GM21381 (cell line): ENCODE data around the gene PDLIM4.

Experiments
- ATAC-seq: cut with Tn5 transposase; IDR thresholded peaks from one replicate; pipeline ENCODE4 v1.9.1; 2021; ENCODE audit warnings: mild to moderate bottlenecking, moderate library complexity; ENCODE audit not compliant: unreplicated experiment

PDLIM4 gene, protein sequence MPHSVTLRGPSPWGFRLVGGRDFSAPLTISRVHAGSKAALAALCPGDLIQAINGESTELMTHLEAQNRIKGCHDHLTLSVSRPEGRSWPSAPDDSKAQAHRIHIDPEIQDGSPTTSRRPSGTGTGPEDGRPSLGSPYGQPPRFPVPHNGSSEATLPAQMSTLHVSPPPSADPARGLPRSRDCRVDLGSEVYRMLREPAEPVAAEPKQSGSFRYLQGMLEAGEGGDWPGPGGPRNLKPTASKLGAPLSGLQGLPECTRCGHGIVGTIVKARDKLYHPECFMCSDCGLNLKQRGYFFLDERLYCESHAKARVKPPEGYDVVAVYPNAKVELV

DNA sequence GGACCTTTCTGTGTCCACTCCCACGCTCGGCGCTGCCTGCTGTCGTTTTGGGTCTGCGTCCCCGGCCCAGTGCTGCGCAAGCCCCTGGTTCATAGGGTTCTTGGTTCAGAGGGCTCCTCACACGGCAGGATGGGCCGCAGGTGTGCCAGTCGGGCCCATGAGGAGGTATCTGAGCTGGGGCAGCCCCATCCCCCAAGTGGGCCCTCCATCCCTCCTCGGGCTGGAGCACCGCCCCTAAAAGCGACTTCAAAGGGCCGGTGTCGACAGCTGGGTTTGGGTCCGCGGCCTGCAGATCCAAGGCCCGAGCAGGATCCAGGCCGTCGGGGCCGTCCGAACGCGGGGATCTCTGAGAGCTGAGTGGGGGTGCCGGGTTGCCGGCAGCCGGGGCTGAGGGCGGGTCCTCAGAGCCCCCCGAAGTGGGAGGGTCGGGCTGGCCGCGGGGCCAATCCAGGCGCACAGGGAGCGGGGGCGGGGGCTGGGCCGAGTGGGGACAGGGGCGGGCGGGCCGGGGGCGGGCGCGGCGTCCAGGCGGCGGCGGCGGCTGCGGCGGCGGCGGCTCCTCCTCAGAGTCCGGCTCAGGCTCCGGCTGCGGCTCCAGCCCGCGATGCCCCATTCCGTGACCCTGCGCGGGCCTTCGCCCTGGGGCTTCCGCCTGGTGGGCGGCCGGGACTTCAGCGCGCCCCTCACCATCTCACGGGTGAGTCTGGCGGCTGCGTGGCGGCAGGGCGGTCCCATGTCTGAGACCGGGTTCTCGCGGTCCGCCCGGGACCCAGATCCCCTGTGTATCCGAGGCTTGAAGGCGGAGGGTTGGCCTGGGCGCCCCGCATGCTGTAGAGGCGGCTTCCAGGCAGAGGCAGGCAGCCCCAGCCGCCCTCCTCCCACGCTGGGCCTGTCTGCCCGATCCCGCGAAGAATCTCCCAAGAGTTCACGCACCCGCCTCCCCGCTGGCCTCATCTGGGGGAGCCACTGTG, at the start of gene PDLIM4:
TSS of gene PDLIM4 (plus strand) at position 566 of the 971 bp plus-strand sequence. CDS start at position 605, 39 bp downstream.
- no peak for ATAC-seq

DNA sequence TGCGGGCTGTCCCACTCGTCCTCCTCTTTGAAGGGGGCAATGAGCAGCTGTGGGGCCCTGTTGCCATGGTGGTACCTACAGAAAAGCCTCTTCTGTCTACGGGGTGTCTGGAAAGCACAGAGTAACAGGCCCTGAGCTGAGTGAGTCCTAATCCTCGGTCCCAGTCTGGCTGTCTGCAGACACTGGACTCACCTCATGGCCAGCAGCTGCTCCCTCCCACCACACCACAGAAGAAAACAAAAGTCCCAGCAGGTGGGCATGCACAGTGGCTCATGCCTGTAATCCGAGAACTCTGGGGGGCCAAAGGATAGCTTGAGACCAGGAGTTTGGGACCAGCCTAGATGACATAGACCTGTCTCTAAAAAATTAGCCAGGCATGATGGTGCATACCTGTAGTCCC, 49.7 kb upstream of the PDLIM4 start:
- no peak for ATAC-seq

DNA sequence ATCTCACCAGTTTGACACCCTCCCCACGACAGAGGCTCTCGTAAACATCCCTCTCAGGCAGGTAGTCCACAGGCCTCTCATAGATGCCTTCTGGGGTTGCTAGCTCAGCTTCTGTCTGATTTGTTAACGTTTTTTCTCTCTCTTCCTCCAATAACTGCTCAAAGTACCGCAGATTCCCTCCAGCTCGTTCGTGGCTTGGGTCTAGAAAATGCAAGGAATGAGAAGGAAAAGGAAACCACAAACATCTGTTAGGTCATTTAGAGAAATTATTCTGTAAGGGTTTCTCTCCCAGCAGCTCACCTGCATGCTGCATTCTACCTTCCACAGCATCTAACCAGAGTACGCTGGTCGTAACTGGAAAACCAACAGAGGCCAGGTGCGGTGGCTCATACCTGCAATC, 48.4 kb upstream of the PDLIM4 start:
- no peak for ATAC-seq

DNA sequence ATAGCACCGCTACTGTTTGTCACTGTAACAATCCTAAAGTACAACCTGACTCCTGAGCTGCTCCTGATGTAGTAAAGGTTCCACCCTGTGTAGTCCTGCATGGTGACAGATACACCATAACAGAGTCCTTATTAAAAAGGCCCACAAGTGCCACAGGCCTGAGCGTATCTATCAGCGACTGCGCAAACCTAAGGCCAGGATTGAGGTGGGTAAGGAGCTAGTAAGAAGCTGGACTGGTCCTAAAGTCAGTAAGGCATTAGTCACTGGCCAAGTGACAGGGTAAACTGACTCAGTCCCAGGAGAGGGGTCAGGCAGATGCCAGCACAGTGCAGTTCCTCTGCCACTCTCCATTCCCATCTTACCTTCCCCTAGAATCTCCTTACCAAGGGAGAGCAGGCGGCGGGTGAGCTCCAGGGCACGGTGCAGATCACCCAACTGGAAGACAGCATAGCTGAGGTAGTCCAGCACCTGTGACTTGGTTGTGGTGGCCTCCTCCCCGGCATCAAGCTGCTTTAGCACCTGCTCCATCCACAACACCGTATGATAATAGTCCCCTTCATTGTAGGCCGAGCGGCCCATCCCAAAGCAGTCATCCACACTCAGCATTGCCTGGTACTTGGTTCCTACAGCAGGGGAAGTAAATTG, 47.5 kb upstream of the PDLIM4 start:
- no peak for ATAC-seq

DNA sequence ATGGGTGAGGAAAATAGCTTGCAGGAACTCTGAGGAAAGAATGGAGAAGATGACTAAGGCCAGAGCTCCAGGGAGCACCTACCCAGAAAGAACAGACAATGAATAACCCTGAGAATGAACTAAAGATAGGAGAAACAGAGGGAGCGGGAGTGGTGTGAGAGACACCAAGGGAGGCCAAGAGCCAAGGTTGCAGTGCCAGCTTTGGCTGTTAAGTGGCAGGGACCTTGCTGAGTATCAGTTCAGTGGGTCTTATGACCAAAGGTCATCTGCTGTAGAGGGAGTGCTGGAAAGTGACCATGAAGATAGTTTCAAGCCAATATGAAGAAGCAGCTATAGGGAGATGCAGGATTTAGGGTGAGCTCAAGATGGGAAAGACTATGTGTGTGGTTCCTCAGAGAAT, 46.6 kb upstream of the PDLIM4 start:
- ATAC-seq, result no peak

DNA sequence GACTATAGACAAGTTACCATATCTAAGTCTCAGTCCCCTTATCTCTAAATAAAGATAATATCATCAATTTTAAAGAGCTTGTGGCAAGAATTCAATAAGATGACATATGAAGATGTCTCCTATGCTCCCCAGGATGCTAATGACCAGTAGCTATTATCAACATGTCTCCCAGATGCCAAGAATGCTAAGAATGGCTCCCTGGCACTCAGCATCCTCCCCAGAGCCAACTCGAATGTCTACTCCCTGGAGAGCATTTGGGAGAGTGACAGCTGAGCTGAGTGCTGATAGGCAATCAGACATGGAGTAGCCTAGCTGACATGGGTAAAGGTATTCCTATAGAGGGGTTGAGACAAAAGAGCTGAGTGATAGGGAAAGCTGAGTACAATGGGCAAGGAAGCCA, 45.7 kb upstream of the PDLIM4 start:
- ATAC-seq, result no peak

DNA sequence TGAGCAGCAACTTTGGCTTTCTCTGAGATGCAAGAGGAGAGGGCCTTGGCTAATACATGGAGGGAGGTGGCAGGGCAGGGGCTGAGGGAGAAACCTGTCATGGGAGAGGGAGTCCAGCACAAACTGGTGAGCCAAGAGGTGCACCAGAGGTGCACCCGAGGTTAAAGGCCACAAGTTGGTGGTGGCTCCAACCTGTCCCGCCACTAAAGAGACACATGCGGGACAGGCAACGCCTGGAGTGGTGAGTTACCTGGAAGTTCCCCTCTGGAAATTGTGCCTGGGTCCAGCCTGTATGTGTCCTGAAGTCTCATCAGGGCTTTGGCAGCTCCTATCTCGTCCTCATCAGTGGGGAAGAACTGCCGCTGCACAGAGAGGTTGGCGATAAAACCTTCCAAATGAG, 43.8 kb upstream of the PDLIM4 start:
- no peak for ATAC-seq

DNA sequence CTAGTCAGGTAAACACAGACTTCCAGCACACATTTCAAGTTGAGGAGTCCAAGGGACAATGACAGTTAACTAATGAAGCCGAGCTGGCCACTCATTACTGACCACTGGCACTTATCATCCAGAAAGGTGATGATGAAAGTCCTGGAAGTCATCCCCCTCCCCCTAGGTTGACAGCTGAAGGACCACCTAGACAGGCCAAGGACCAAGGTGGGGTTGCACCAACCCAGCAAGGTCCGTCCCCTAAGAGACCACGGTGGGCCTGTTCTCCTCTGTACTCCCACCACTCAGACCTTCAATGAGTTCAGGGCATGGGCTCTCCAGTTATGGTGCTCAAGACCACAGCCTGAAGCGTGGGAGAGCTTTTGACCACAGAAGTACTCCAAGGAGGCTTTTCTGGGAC, 43.0 kb upstream of the PDLIM4 start:
- ATAC-seq, result no peak

DNA sequence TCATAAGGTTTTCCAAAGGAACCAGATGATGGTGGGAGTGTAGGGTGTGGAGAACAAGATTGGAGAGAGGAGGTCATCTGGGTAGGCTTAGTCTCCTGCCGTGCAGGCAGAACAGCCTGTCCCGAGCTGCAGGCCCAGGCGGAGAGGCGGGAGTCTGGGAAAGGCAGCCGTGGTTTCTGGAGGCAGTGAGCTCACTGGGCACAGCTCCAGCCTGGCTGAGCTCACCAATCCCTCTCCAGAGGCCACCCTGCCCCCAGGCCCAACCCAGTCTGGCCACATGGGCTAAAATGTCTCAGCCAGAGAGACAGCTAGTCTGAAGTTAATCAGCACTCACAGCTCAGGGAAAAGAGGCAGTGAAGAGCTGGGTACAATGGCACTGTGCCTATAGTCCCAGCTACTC, 42.2 kb upstream of the PDLIM4 start:
- no peak for ATAC-seq

DNA sequence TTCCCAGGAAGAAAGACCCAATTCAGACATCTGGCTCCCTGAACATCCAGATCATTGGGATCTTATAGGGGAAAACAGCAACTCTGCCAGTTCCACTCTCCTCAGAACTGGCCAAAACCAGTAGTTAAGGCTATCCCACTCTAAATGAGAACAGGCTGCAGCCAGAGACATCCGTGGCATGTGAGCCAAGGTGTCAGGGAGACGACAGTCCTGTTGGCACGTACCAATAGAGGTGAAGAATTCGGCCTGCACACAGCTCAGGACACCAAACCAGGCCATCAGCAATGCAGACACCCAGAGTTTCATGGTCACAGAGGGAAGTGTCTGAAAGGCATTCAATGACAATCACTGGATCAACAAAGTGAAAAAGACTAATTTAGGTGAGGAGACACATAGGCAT, 39.2 kb upstream of the PDLIM4 start:
- ATAC-seq, result no peak

DNA sequence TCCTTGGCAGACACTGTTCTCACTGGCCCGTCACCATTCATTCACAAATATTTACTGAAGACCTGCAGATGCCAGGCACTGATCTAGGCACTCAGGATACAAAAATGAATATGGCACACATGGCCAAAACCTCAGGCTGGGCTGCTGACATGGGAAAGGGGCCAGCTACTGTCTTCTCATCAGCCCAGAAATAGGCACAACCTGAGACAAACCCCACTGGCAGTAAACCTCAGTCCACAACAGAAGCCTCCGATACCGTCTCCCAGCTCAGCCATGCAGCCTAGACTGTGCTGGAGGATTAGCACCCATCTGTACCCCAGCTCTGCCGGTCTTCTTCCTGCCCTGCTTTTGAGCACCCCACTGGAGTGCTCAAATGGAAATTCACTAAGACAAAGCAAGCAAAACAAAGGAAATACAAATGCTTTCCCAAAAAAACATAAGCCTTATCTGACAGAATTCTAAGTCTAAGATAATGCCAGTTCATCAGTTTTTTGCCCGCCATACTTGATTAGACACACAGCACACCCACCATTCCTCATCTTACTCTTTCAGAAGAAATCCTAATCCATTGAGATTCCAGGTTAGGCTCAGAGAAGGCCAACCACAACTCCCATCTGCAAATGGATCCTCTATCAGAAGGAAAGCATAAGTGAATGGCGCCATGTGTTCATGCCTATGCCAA, 38.1 kb upstream of the PDLIM4 start:
- ATAC-seq, result no peak

DNA sequence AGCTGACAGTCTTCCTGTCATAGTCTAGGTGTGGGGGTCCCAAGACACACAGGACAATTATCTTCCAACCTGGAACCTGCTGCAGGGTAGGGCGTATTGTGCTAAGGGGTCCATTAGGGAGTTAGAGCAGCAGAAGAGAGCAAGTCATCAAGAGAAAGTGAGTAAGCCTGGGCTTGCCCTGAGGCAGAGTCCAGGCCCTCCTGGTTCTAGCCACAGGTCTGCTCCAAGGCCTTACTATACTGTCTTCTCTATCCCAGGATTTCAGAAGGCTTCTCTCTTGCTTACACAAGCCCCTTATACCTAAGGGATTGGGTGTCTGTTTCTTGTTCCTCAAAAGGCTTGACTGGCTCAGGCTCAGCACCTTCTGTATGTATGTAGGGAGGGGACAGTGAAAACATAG, 37.5 kb upstream of the PDLIM4 start:
- ATAC-seq, result no peak

DNA sequence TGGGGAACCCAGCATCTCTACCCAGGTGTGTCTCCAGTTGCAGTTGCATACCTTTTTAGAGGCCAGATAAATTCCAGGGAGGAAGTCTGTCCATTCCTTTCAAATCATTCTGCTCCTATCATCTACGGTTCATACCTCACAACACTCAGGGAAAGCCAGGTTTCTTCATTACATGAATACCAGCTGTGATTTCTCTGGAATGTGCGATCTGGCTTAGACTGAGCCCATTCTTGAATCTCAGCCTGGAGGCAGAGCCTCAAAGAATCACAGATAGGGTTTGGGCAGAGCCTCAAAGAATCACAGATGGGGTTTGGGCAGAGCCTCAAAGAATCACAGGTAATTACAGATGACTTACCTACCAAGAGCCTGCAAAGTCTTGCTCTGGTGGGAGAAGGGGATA, 37.0 kb upstream of the PDLIM4 start:
- no peak for ATAC-seq

DNA sequence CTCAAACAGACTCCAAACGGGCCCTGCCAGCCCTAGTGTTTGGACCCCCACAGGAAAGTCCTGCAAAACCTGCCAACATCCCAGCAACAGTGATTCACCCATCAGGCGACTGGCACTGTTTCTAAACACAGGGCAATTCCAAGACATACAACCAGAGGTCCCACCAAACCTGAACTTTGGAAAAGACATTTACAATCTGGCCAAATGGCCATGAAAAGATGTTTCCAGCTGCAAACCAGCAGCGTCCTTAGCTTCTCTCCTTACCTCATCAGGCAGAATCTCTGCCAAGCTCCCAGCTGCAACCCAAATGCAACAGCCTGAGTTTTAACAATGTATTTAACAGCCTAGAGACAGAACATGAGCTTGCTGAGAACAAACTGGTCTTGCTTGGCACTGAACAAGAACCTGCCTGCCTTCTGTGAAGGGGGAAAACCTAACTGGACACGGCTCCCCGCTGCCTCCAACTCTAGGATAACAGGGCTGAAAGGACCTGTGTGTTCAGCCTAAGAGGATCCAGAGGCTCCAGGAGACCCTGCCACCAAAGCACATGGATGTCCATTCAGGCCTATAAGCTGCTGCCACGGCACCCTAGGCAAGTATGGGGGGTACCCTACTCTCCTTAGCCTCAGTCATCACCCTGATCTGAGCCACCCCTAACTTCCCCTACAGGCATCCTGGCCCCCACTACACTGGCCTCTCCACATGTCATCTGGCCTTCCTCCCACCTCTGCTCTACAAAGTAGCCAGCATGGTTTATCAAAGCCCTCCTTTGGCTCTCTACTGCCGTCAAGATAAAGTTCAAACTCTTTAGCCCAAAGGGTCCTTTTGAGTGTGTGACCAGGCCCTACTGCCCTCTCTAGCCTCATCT, 35.5 kb upstream of the PDLIM4 start:
- no peak for ATAC-seq

DNA sequence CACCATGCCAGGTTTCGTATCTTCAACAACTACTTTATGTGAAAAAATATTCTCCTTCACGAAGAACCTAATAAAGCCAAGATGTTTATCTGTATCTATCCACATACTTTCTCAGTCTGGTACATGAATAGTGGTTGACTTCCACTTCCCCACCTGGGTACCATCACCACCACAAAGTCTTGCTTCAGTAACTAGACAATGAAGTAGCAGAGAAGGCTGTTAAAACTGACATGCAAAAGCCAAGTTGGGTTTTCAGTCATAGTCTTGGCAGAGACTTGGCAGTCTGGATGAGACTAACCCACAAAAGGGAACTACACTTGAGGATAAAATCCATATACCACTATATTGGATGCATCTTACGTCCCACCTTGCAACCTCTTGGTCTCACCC, 34.9 kb upstream of the PDLIM4 start:
- ATAC-seq, result no peak

DNA sequence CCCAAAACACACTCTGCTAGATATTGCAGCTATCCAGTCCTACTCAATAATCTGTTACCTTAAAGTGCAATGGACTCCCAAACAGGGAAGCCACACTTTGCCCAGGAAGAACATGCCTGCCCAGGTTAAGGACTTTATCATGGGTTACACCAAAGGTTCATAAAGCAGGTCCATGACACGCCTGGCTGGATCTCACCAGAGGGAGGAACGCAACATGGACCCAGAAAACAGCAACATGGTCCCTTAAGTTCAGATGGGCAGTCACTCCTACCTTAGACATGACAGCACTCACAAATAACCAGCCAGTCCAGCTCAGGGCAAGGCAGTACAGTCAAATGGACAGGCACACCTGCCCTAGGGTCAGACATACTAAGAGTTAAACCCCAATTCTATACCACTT, 33.6 kb upstream of the PDLIM4 start:
- ATAC-seq, result no peak

DNA sequence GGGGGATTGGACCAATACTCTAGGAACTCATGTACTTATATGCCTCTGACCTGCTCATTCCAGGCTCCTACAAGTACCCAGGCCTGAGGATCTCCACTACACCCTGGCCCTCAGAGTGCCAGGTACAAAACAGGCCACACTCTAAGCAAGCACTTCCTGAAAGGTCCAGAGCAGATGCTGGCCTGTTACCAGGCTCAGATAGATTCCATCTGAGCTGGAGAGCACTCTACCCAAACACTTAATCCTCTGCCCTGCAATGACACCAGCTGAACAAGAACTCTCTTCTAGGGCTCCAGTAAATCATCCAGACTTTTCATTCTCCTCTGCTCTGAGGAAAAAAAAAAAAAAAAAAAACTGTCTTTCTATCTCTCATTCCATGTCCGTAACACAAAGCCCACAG, 32.8 kb upstream of the PDLIM4 start:
- no peak for ATAC-seq

DNA sequence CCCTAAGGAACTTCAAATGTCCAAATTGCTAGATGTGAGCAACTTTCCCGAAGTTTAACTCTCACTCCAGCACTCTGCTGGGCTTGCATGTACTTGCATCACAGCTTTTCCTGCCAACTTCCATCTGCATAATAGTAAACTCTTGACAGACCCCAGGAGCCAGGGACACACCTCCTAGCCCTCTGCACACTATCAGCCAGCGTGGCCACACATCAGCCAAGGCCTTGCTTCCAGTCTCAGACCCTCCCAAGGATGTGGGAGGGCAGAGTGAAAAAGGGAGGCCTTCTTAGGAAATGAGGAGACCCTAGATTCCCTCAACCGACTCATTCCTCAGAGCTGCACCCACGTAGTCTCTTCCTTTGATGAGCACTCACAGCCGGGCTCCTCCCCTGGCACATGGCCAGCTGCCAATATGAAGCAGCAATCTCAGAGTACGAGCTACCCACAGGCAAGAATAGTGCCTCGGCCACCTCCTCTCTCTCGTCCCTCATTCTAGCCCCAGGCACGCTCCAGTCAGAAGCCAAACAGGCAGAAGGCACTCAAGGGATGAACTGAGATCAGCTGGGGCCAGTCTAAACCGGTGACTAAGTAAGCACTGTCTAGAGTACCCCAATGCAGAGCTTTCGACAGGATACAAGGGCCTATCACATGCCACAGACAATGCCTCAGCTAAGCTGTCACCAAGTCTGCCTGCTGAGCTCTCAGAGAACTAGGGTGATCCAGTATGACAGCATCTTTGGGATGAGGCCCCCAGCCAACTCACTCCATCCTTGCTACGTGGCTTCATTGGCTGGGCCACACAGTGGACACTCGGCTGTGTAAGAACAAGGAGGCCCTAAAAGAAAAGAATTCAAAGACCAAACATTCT, 32.1 kb upstream of the PDLIM4 start:
- ATAC-seq, result no peak
